HG03103 (cell line): ENCODE measurements around the gene FKBP5.
A peak's percentile ranks its signal among the peaks of the same experiment; 100 is the strongest.
"Not testable (repeated sequence)": the region's sequence is repeated elsewhere in the genome, so short reads cannot be mapped to it uniquely, and the experiment has no call there.

Source experiments
- ATAC-seq: cut with Tn5 transposase; IDR thresholded peaks from one replicate; pipeline ENCODE4 v1.9.1; 2021; ENCODE audit warnings: low read depth; ENCODE audit not compliant: unreplicated experiment

Gene FKBP5

DNA sequence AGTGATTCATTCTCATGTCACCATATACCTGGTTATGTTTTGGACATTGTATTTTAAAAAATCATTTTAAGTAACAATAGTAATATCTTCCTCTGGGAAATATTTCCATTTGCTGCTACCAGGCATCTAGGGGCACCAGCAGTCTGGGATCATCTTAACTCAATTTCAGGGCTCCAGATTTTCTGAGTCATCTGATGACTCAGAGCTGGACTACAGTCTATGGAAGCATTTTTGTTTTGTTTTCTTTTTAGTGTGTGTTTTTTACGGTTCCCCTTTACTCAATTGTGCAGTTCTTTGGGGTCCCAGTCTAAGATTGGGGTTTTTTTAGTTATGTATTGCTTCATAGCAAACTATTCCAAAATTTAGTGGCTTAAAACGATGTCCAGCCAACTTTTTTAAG lies 5.7 kb upstream of the FKBP5 start:
- ATAC-seq = no peak

DNA sequence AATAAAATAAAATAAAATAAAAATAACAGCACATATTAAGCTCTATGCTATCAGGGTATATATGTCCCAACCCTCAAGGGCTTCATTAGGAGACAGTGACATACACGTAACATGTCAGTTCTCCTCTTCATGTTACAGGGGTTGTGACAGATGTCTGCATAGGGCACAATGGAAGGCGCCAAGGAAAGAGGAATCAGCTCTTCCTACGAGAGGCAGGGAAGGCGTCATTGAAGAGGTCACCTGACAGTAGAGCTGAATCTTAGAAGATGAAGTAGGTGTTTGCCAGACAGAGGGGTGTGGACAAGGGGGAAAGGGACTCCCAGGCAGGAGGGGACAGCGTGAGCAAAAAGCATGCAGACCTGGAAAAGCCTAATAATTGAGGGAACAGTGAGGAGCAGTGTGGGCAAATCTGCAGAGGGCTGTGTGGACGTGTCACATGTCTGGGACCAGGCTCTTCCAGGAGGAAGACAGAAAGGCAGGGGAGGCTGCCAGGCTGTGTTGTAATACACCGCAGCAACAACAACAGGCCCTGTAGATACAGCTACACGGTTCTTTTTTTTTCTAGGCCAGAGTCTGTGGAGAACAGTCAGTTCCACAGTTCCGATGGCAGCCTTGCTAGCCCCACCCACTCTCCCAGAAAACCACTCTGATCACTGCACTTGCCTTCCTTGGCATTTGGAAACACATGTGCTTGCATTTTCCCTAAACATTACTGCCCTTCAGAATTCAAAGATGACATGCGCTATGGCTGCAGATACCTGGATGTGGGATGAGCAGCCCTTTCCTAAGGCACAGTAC lies 2.5 kb upstream of the FKBP5 start:
- no peak for ATAC-seq

- no peak for ATAC-seq
These were observed 1.8 kb upstream of the FKBP5 start for GRCh38 chr6:35690484-35690883.

DNA sequence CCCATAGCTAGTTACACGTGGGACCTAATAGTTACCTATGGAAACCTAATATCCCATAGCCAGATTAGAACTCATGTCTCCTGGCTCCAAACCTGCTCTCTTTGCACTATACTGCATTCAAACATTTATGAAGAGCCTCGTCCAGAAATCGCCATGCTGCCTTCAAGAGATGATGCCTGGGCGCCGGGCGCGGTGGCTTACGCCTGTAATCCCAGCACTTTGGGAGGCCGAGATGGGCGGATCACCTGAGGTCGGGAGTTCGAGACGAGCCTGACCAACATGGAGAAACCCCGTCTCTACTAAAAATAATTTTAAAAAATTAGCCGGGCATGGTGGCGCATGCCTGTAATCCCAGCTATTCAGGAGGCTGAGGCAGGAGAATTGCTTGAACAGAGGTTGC lies 1.3 kb upstream of the FKBP5 start:
- ATAC-seq = not testable (repeated sequence)

DNA sequence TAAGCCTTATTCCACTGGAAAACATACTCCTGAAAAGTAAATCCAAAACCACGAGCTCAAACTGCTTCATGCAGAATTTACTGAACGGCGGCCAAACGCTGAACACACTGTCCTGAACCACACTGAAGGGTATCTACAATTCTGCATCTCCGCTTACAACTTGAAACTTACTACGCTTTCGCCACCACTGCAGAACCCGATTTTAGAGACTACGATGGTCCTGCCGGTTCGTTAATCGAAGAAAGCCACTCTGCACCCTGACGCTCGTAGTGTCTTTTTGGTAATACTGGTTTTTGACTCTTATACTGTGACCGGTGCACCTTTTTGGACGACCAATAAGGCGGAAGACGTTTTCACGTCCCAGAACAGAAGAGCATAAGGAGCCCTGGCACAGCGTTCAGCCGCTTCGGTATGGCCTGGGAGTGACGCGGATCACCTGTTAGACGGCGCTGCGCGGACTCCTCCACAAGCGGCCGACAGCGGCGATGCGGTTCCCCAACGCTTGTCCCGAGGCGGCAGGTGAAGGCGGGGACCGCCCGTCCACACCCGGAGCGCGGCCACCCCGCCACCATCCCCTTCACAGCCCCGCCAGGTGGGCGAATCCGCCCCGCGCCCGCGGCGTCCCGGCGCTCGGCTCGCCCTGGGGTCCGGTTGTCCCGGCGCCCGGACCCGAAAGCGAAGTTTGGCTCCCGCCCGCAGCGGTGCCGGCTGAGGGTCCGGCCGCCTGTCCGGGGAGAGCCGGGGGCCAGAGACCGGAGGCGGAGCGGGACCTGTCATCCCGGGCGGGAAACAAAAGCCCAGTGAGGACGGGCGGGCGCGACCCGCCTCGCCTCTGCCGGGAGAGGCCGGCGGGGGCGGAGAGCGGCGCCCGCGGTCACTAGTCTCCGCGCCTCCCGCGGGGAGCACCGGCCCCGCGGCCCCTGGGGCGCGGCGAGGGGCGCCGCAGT lies 784 bp downstream of the FKBP5 start:
- peak; percentile 33 for ATAC-seq

GRCh38 chr6:35686873-35687555 lies 1.7 kb downstream of the FKBP5 start:
- ATAC-seq = no peak

DNA sequence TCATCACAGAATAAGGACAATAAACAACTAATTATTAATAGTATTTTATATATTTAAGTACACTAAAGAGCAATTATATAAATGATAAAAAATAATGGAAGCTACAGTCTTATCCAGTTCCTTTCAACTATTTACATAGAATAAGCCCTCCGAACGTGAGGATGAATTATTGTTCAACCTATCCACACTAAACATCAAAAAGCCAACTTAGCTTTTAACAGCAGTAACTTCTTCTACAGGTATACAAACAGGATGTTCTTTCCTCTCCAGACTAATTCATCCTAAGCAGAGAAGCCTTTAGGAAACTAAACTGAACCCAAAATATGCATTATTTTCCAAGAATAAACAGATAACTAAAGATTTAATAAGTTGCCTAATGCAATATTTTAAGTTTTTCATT lies 2.3 kb downstream of the FKBP5 start:
- no peak for ATAC-seq

- ATAC-seq = no peak
These were observed 5.4 kb downstream of the FKBP5 start for GRCh38 chr6:35683267-35683666.

- no peak for ATAC-seq
These were observed 7.4 kb downstream of the FKBP5 start for GRCh38 chr6:35681298-35681697.

DNA sequence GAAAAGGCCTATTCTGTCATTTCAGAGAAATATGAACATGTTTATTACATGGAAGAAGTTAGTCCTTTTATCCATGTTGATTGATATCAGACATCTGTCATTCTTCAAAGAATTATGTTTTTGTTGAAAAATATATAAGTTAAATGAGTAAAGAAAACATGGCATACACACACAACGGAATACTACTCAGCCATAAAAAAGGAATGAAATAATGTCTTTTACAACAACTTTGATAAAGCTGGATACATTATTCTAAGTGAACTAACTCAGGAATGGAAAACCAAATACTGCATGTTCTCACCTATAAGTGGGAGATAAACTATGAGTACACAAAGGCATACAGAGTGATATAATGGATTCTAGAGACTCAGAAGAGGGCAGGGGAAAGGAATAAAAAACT lies 9.3 kb downstream of the FKBP5 start:
- ATAC-seq = no peak

DNA sequence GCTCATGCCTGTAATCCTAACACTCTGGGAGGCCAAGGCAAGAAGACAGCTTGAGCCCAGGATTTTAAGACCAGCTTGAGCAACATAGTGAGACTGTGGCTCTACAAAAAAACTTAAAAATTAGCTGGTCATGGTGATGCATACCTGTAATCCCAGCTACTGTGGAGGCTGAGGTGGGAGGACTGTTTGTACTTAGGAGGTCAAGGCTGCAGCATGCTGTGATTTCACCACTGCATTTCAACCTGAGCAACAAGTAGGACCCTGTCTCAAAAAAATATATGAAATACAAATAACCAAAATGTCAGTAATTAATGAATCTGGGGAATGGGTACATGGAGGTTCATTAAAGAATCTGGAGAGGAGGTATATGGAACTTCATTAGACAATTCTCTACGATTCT lies 9.9 kb downstream of the FKBP5 start:
- no peak for ATAC-seq

- ATAC-seq = no peak
These were observed 10.6 kb downstream of the FKBP5 start for GRCh38 chr6:35678021-35678654.

DNA sequence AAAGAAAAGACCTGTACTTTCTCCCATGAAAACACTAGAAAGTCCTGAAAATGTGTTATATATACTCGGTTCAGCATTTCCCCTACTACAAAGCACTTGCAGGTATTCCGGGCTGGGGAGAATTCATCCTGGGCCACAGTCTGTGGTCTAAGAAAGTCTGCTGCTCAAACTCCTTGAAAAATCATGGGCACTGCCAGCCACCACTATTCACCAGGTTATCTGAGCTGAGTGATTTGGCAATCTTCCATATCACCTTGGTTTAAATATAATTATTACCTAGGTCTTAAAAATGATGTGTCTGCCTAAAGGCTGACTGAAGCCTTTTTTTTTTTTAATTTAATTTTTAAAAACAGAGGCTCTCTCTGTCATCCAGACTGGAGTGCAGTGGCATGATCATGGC lies 11.3 kb downstream of the FKBP5 start:
- ATAC-seq = no peak

DNA sequence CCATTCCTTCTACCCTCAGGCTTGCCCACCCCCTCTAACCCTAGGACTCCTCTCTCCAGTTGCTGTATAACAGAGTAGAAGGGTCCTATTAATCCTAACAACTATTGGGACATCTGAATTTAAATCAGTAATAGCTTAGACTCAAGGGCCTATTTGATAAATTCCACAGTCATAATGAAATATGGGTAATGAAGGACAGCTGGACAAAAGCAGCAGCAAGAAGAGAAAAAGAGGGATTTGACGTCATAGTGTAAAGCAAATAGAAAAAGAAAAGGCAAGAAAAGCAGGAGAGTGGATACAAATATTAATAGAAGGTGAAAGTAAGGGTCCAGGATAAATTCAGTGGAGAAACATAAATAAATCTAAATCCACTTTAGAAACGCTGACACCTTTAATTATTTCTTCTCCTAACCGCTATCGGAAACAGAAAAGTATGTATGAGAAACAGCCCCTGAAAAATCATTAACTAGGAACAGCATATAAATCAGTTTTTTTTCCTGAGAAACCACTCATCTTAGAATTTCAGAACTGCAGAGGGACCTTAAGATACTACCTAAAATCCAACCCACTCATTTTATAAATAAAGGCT lies 12.8 kb downstream of the FKBP5 start:
- no peak for ATAC-seq

DNA sequence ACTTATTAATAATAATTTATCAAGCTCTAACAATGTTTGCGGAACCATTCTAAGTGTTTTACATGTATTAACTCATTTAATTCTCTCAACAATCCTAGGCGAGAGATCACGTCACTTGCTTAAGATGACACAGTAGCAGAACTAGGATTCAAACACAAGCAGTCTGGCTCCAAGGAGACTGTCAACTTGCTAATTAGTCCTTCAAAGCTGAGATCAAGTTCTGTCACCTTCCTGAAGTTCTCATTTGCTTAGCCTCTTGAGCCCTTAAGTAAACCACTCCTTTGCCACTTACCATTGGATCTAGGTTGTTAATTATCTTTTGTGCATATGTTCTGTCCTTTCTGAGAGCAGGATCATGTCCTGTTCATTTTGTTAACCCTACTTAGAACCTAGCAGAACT lies 14.1 kb downstream of the FKBP5 start:
- no peak for ATAC-seq

- no peak for ATAC-seq
These were observed 15.0 kb downstream of the FKBP5 start for GRCh38 chr6:35673755-35674154.

DNA sequence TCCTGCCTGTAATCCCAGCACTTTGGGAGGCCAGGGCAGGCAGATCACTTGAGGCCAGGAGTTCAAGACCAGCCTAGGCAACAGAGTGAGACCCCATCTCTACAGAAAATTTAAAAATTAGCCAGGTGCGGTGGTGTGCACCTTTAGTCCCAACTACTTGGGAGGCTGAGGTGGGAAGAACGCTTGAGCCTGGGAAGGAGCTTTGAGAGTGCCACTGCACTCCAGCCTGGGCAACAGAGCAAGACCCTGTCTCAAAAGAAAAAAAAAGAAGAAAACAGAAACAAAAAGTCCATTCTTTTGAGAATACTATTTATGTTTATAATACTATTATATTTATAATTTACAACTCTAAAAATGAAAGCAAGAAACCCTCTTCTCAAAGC lies 15.4 kb downstream of the FKBP5 start:
- not testable (repeated sequence) for ATAC-seq

DNA sequence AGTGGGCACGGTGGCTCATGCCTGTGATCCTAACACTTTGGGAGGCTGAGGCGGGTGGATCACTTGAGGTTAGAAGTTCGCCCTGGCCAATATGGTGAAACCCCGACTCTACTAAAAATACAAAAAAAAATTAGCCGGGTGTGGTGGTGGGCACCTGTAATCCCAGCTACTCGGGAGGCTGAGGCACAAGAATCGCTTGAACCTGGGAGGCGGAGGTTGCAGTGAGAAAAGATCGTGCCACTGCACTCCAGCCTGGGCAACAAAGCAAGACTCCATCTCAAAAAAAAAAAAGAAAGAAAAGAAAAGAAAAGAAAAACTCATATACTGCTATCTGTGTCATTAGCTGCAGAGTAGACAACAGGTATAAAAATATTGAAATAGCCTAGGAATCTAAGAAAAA lies 18.3 kb downstream of the FKBP5 start:
- ATAC-seq = not testable (repeated sequence)

- no peak for ATAC-seq
These were observed 19.2 kb downstream of the FKBP5 start for GRCh38 chr6:35669451-35670045.
